ENCODE measurements around the gene KNCN. TPM values are rescaled to one million over a fixed set of nuclear protein-coding genes. Genes with fewer than 3 reads are reported as not detected.

The KNCN gene
- total RNA-seq, 1 experiment from 2014 or later, result not detected

DNA sequence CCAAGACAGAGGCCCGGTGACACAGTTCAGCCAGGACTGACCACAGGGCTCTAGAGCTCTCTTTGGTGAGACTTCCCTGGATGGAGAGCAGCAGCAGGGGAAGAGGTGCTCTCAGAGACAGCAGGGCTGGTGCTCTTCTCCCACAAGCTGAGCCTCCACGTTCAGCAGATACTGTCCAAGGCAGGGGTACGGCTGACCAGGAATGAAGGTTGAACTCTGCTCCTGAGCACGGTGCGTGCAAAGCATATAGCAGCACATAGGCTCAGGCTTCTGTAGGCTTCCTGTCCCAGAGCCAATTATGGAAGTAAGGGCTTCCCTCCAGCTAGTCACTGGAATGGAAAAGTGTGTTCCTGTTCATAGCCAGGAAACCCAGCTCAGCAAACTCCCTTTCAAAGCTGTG, 37.9 kb downstream of the KNCN start (continued):
- no peak for TF ChIP-seq GABPB1 (CRISPR knock-in tag; IDR thresholded peaks at IDR 0.05)
- no peak for TF ChIP-seq USF1 (CRISPR knock-in tag; IDR thresholded peaks at IDR 0.05)
- TF ChIP-seq, protein P1, sequence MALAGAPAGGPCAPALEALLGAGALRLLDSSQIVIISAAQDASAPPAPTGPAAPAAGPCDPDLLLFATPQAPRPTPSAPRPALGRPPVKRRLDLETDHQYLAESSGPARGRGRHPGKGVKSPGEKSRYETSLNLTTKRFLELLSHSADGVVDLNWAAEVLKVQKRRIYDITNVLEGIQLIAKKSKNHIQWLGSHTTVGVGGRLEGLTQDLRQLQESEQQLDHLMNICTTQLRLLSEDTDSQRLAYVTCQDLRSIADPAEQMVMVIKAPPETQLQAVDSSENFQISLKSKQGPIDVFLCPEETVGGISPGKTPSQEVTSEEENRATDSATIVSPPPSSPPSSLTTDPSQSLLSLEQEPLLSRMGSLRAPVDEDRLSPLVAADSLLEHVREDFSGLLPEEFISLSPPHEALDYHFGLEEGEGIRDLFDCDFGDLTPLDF (CRISPR knock-in tag; IDR thresholded peaks at IDR 0.05), result no peak
- TF ChIP-seq, protein P2, sequence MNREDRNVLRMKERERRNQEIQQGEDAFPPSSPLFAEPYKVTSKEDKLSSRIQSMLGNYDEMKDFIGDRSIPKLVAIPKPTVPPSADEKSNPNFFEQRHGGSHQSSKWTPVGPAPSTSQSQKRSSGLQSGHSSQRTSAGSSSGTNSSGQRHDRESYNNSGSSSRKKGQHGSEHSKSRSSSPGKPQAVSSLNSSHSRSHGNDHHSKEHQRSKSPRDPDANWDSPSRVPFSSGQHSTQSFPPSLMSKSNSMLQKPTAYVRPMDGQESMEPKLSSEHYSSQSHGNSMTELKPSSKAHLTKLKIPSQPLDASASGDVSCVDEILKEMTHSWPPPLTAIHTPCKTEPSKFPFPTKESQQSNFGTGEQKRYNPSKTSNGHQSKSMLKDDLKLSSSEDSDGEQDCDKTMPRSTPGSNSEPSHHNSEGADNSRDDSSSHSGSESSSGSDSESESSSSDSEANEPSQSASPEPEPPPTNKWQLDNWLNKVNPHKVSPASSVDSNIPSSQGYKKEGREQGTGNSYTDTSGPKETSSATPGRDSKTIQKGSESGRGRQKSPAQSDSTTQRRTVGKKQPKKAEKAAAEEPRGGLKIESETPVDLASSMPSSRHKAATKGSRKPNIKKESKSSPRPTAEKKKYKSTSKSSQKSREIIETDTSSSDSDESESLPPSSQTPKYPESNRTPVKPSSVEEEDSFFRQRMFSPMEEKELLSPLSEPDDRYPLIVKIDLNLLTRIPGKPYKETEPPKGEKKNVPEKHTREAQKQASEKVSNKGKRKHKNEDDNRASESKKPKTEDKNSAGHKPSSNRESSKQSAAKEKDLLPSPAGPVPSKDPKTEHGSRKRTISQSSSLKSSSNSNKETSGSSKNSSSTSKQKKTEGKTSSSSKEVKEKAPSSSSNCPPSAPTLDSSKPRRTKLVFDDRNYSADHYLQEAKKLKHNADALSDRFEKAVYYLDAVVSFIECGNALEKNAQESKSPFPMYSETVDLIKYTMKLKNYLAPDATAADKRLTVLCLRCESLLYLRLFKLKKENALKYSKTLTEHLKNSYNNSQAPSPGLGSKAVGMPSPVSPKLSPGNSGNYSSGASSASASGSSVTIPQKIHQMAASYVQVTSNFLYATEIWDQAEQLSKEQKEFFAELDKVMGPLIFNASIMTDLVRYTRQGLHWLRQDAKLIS (CRISPR knock-in tag; IDR thresholded peaks at IDR 0.05; ENCODE audit: borderline replicate concordance), result no peak
- no peak for TF ChIP-seq GTF2I (CRISPR knock-in tag; conservative IDR thresholded peaks at IDR 0.05)
- TF ChIP-seq, protein P3, sequence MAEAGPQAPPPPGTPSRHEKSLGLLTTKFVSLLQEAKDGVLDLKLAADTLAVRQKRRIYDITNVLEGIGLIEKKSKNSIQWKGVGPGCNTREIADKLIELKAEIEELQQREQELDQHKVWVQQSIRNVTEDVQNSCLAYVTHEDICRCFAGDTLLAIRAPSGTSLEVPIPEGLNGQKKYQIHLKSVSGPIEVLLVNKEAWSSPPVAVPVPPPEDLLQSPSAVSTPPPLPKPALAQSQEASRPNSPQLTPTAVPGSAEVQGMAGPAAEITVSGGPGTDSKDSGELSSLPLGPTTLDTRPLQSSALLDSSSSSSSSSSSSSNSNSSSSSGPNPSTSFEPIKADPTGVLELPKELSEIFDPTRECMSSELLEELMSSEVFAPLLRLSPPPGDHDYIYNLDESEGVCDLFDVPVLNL (CRISPR knock-in tag; IDR thresholded peaks at IDR 0.05; ENCODE audit: borderline replicate concordance, low read depth), result no peak
- TF ChIP-seq TCF7 (CRISPR knock-in tag; IDR thresholded peaks at IDR 0.05; ENCODE audit: low read depth), result no peak
- no peak for TF ChIP-seq TEAD1 (CRISPR knock-in tag; IDR thresholded peaks at IDR 0.05)
- no peak for TF ChIP-seq ZNF138 (CRISPR knock-in tag; conservative IDR thresholded peaks at IDR 0.05)
- no peak for TF ChIP-seq CTCF (IDR thresholded peaks at IDR 0.05)
- TF ChIP-seq EMX1 (CRISPR knock-in tag; IDR thresholded peaks at IDR 0.05), result no peak

DNA sequence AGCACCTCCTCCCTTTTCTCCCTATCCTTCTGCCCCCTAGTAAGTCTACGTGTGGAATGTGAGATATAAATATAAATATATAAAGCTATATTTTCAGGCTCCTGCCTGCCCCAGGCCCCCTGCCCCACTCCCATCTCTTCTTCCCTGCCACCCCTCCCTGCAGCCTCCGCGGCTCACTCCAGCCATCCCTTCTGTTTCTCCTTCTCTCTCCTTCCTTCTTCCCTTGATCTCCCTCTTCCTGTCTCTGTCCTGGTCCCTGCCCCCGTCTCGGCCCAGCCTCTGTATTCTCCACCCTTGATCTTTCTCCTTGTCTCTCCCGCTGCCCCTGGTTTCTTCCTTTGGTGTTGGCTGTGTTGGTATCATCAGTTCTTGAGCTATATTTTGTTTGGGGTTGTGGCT, 38.7 kb downstream of the KNCN start:
- ChIA-PET CTCF (interaction anchor here (0.6 to 2.3 kb wide), 10 partner anchors 14 to 70 kb away, joined by 3 to 13 read pairs (median 4); no protein-coding TSS in a partner anchor), POLR2A (no interaction called here)
- Mint-ChIP-seq H3K9me3 (no peaks in the 10 kb centered on the region), H3K4me1 (peaks cover 46% of the 10 kb centered on the region), H3K27me3 (ENCODE audit: low read depth) (peaks cover 38% of the 10 kb centered on the region), H3K27ac (no peak overlapping the region), H3K4me3 (no peak overlapping the region), H3K36me3 (no peaks in the 10 kb centered on the region)
- ATAC-seq (no peak), DNase-seq (ENCODE audit: low spot score) (no peak)
- TF ChIP-seq, protein P4, sequence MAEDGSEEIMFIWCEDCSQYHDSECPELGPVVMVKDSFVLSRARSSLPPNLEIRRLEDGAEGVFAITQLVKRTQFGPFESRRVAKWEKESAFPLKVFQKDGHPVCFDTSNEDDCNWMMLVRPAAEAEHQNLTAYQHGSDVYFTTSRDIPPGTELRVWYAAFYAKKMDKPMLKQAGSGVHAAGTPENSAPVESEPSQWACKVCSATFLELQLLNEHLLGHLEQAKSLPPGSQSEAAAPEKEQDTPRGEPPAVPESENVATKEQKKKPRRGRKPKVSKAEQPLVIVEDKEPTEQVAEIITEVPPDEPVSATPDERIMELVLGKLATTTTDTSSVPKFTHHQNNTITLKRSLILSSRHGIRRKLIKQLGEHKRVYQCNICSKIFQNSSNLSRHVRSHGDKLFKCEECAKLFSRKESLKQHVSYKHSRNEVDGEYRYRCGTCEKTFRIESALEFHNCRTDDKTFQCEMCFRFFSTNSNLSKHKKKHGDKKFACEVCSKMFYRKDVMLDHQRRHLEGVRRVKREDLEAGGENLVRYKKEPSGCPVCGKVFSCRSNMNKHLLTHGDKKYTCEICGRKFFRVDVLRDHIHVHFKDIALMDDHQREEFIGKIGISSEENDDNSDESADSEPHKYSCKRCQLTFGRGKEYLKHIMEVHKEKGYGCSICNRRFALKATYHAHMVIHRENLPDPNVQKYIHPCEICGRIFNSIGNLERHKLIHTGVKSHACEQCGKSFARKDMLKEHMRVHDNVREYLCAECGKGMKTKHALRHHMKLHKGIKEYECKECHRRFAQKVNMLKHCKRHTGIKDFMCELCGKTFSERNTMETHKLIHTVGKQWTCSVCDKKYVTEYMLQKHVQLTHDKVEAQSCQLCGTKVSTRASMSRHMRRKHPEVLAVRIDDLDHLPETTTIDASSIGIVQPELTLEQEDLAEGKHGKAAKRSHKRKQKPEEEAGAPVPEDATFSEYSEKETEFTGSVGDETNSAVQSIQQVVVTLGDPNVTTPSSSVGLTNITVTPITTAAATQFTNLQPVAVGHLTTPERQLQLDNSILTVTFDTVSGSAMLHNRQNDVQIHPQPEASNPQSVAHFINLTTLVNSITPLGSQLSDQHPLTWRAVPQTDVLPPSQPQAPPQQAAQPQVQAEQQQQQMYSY (CRISPR knock-in tag; IDR thresholded peaks at IDR 0.05), result no peak
- TF ChIP-seq ATF1 (CRISPR knock-in tag; IDR thresholded peaks at IDR 0.05) (no peak), SMAD4 (CRISPR knock-in tag; IDR thresholded peaks at IDR 0.05) (no peak), USF2 (CRISPR knock-in tag; IDR thresholded peaks at IDR 0.05) (no peak), SP1 (CRISPR knock-in tag; conservative IDR thresholded peaks at IDR 0.05) (no peak), HMGA2 (CRISPR knock-in tag; IDR thresholded peaks at IDR 0.05) (no peak), ZNF317 (CRISPR knock-in tag; IDR thresholded peaks at IDR 0.05; ENCODE audit: borderline replicate concordance, low read depth) (no peak), KAT7 (CRISPR knock-in tag; IDR thresholded peaks at IDR 0.05; ENCODE audit: borderline replicate concordance) (no peak)
- TF ChIP-seq, protein P3 (CRISPR knock-in tag; IDR thresholded peaks at IDR 0.05; ENCODE audit: borderline replicate concordance, low read depth), result no peak
- TF ChIP-seq, protein P5, sequence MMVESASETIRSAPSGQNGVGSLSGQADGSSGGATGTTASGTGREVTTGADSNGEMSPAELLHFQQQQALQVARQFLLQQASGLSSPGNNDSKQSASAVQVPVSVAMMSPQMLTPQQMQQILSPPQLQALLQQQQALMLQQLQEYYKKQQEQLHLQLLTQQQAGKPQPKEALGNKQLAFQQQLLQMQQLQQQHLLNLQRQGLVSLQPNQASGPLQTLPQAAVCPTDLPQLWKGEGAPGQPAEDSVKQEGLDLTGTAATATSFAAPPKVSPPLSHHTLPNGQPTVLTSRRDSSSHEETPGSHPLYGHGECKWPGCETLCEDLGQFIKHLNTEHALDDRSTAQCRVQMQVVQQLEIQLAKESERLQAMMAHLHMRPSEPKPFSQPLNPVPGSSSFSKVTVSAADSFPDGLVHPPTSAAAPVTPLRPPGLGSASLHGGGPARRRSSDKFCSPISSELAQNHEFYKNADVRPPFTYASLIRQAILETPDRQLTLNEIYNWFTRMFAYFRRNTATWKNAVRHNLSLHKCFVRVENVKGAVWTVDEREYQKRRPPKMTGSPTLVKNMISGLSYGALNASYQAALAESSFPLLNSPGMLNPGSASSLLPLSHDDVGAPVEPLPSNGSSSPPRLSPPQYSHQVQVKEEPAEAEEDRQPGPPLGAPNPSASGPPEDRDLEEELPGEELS (CRISPR knock-in tag; IDR thresholded peaks at IDR 0.05), result no peak

Measured in WTC11 (cell line).